NT2/D1 (cell line): ENCODE data around the gene ODAD3.
"Not testable (repeated sequence)": the region's sequence is repeated elsewhere in the genome, so short reads cannot be mapped to it uniquely, and the experiment has no call there.

Source experiments
- DNase-seq: peaks from one replicate; pipeline ENCODE4 v3.0.0-alpha.2; 2011; ENCODE audit warnings: low read depth, low spot score
- H3K27me3 ChIP-seq: 2 replicates; pipeline ENCODE4 v1.6.0; 2011; ENCODE audit warnings: mild to moderate bottlenecking; ENCODE audit not compliant: insufficient read length, insufficient read depth
- H3K36me3 ChIP-seq: 2 replicates; pipeline ENCODE4 v1.6.1; 2011; ENCODE audit warnings: mild to moderate bottlenecking, low read length, mixed read lengths; ENCODE audit not compliant: insufficient read depth, insufficient read length
- H3K4me1 ChIP-seq: 2 replicates; pipeline ENCODE4 v1.5.1; 2011; ENCODE audit not compliant: insufficient read depth, insufficient read length
- H3K4me3 ChIP-seq: 2 replicates; pipeline ENCODE4 v1.5.1; 2011; ENCODE audit warnings: low read depth; ENCODE audit not compliant: insufficient read length
- H3K9ac ChIP-seq: 2 replicates; pipeline ENCODE4 v1.6.0; 2011; ENCODE audit warnings: low read depth; ENCODE audit not compliant: insufficient read length
- H3K9me3 ChIP-seq: 2 replicates; pipeline ENCODE4 v1.5.1; 2011; ENCODE audit warnings: mild to moderate bottlenecking, low read length; ENCODE audit not compliant: insufficient read depth
- SUZ12 ChIP-seq: IDR thresholded peaks from 2 replicates; pipeline ENCODE4 v1.6.1; 2011; ENCODE audit not compliant: insufficient read length, insufficient read depth; ENCODE audit errors: extremely low read depth
- YY1 ChIP-seq: IDR thresholded peaks from 2 replicates; pipeline ENCODE4 v1.6.1; 2011; ENCODE audit not compliant: insufficient read length, insufficient read depth
- ZNF274 ChIP-seq: IDR thresholded peaks from 2 replicates; pipeline ENCODE4 v1.6.1; 2011; ENCODE audit warnings: mild to moderate bottlenecking, low read depth, low read length

ODAD3 gene

GRCh38 chr19:11457831-11458230, 22.9 kb upstream of the ODAD3 start:
- Histone ChIP-seq H3K9me3 (no peaks in the 10 kb centered on the region), H3K4me3 (no peak overlapping the region), H3K4me1 (peaks cover 12% of the 10 kb centered on the region), H3K27me3 (no peaks in the 10 kb centered on the region), H3K36me3 (no peaks in the 10 kb centered on the region), H3K9ac (no peak overlapping the region)
- no peak for DNase-seq
- TF ChIP-seq SUZ12: no peak
- no peak for TF ChIP-seq YY1
- no peak for TF ChIP-seq ZNF274

GRCh38 chr19:11457115-11457514, 22.2 kb upstream of the ODAD3 start:
- Histone ChIP-seq H3K4me1 (peaks cover 12% of the 10 kb centered on the region), H3K9me3 (no peaks in the 10 kb centered on the region), H3K9ac (no peak overlapping the region), H3K36me3 (no peaks in the 10 kb centered on the region), H3K27me3 (no peaks in the 10 kb centered on the region), H3K4me3 (no peak overlapping the region)
- DNase-seq: no peak
- TF ChIP-seq YY1: no peak

- no peak for DNase-seq
- no peaks in the 10 kb centered on the region for H3K27me3 ChIP-seq
- H3K9me3 ChIP-seq: no peaks in the 10 kb centered on the region
- H3K4me1 ChIP-seq: peaks cover 15% of the 10 kb centered on the region
- no peak for TF ChIP-seq ZNF274
- TF ChIP-seq SUZ12: no peak
- no peak for TF ChIP-seq YY1
- H3K9ac ChIP-seq: no peak overlapping the region
- no peaks in the 10 kb centered on the region for H3K36me3 ChIP-seq
- H3K4me3 ChIP-seq: no peak overlapping the region
These were observed 21.7 kb upstream of the ODAD3 start for GRCh38 chr19:11456659-11457058.

GRCh38 chr19:11455233-11455554, 20.3 kb upstream of the ODAD3 start:
- not testable (repeated sequence) for H3K36me3 ChIP-seq, H3K9me3 ChIP-seq, H3K9ac ChIP-seq, DNase-seq, H3K27me3 ChIP-seq, H3K4me3 ChIP-seq
- H3K4me1 ChIP-seq: peaks cover 20% of the 10 kb centered on the region

GRCh38 chr19:11453468-11454341, 18.8 kb upstream of the ODAD3 start:
- Histone ChIP-seq H3K9ac (peak overlapping the region; percentile 11), H3K4me1 (peaks cover 22% of the 10 kb centered on the region), H3K9me3 (no peaks in the 10 kb centered on the region), H3K36me3 (peaks cover 23% of the 10 kb centered on the region), H3K4me3 (no peak overlapping the region), H3K27me3 (no peaks in the 10 kb centered on the region)
- TF ChIP-seq SUZ12: no peak
- no peak for TF ChIP-seq ZNF274
- no peak for TF ChIP-seq YY1
- no peak for DNase-seq

GRCh38 chr19:11452620-11453310, 17.8 kb upstream of the ODAD3 start:
- Histone ChIP-seq H3K9ac (peak overlapping the region; percentile 11), H3K27me3 (no peaks in the 10 kb centered on the region), H3K4me3 (no peak overlapping the region), H3K9me3 (no peaks in the 10 kb centered on the region), H3K4me1 (peaks cover 22% of the 10 kb centered on the region), H3K36me3 (peaks cover 32% of the 10 kb centered on the region)
- no peak for TF ChIP-seq ZNF274
- TF ChIP-seq SUZ12: no peak
- TF ChIP-seq YY1: no peak
- no peak for DNase-seq

- Histone ChIP-seq H3K27me3 (no peaks in the 10 kb centered on the region), H3K9me3 (no peaks in the 10 kb centered on the region), H3K9ac (no peak overlapping the region), H3K4me1 (peaks cover 18% of the 10 kb centered on the region), H3K36me3 (peaks cover 39% of the 10 kb centered on the region), H3K4me3 (no peak overlapping the region)
- TF ChIP-seq YY1 (no peak), ZNF274 (no peak), SUZ12 (no peak)
- DNase-seq: no peak
These were observed 17.1 kb upstream of the ODAD3 start for GRCh38 chr19:11451871-11452619.
